H9 (cell line): ENCODE results near the gene HTT-AS. TPM values are rescaled to one million over a fixed set of nuclear protein-coding genes. Genes with fewer than 3 reads are reported as not detected.

Experiments used
- DNase-seq: peaks from one replicate; pipeline ENCODE4 v3.0.0-alpha.2; 2017
- H2AFZ ChIP-seq: one replicate; pipeline ENCODE4 v1.6.1; 2013; ENCODE audit warnings: mild to moderate bottlenecking, low read length, control low read depth, moderate library complexity
- H2AK5ac ChIP-seq: 2 replicates; pipeline ENCODE4 v1.6.1; 2013; ENCODE audit warnings: low read length, control low read depth, mixed read lengths; ENCODE audit not compliant: insufficient read length
- H2BK120ac ChIP-seq: one replicate; pipeline ENCODE4 v1.6.1; 2013; ENCODE audit warnings: low read depth, mild to moderate bottlenecking, low read length, control low read depth, inconsistent platforms; ENCODE audit not compliant: poor library complexity, severe bottlenecking
- H2BK12ac ChIP-seq: 2 replicates; pipeline ENCODE4 v1.6.1; 2013; ENCODE audit warnings: low read length, control low read depth, mixed read lengths, low read depth; ENCODE audit not compliant: insufficient read length
- H2BK15ac ChIP-seq: 2 replicates; pipeline ENCODE4 v1.6.1; 2013; ENCODE audit warnings: low read depth, low read length, control low read depth
- H2BK20ac ChIP-seq: one replicate; pipeline ENCODE4 v1.6.1; 2013; ENCODE audit warnings: low read depth, mild to moderate bottlenecking, low read length, control low read depth, inconsistent platforms; ENCODE audit not compliant: poor library complexity, severe bottlenecking
- H2BK5ac ChIP-seq: 2 replicates; pipeline ENCODE4 v1.6.1; 2013; ENCODE audit warnings: low read length, control low read depth, mixed read lengths; ENCODE audit not compliant: insufficient read length
- H3K14ac ChIP-seq: 2 replicates; pipeline ENCODE4 v1.6.1; 2013; ENCODE audit warnings: low read length, control low read depth; ENCODE audit not compliant: insufficient read depth
- H3K18ac ChIP-seq: 2 replicates; pipeline ENCODE4 v1.6.1; 2013; ENCODE audit warnings: low read depth, mild to moderate bottlenecking, mixed read lengths, low read length, control low read depth; ENCODE audit not compliant: insufficient read length
- H3K23ac ChIP-seq: 2 replicates; pipeline ENCODE4 v1.6.1; 2013; ENCODE audit warnings: low read length, control low read depth, mixed read lengths, low read depth; ENCODE audit not compliant: insufficient read length
- H3K23me2 ChIP-seq: 2 replicates; pipeline ENCODE4 v1.6.1; 2013; ENCODE audit warnings: low read depth, mild to moderate bottlenecking, mixed read lengths, low read length, control low read depth; ENCODE audit not compliant: insufficient read length, poor library complexity, severe bottlenecking
- H3K27ac ChIP-seq: 2 replicates; pipeline ENCODE4 v1.5.1; 2013; ENCODE audit warnings: low read length, control low read depth, mixed read lengths, low read depth; ENCODE audit not compliant: insufficient read length
- H3K27me3 ChIP-seq: 2 replicates; pipeline ENCODE4 v1.6.1; 2013; ENCODE audit warnings: low read length, control low read depth, inconsistent platforms; ENCODE audit not compliant: insufficient read depth
- H3K4ac ChIP-seq: 2 replicates; pipeline ENCODE4 v1.6.1; 2013; ENCODE audit warnings: low read depth, mild to moderate bottlenecking, control low read depth, inconsistent platforms, low read length, moderate library complexity
- H3K4me1 ChIP-seq: 2 replicates; pipeline ENCODE4 v1.6.1; 2013; ENCODE audit warnings: low read length, control low read depth, inconsistent platforms; ENCODE audit not compliant: insufficient read depth
- H3K4me2 ChIP-seq: 2 replicates; pipeline ENCODE4 v1.6.1; 2013; ENCODE audit warnings: low read length, control low read depth, mixed read lengths; ENCODE audit not compliant: insufficient read length, insufficient read depth
- H3K56ac ChIP-seq: 2 replicates; pipeline ENCODE4 v1.6.1; 2013; ENCODE audit warnings: low read depth, mild to moderate bottlenecking, mixed read lengths, low read length, control low read depth; ENCODE audit not compliant: insufficient read length
- H3K79me1 ChIP-seq: 2 replicates; pipeline ENCODE4 v1.6.1; 2013; ENCODE audit warnings: low read depth, mild to moderate bottlenecking, moderate library complexity, low read length, control low read depth, inconsistent platforms; ENCODE audit not compliant: insufficient read depth, poor library complexity, severe bottlenecking
- H3K79me2 ChIP-seq: 2 replicates; pipeline ENCODE4 v1.6.1; 2013; ENCODE audit warnings: low read length, control low read depth, inconsistent platforms; ENCODE audit not compliant: insufficient read depth
- H3K9ac ChIP-seq: 2 replicates; pipeline ENCODE4 v1.6.1; 2013; ENCODE audit warnings: low read length, control low read depth, mixed read lengths; ENCODE audit not compliant: insufficient read length; ENCODE audit errors: extremely low read depth
- H3K9me3 ChIP-seq: one replicate; pipeline ENCODE4 v1.6.1; 2013; ENCODE audit warnings: low read depth, low read length, inconsistent platforms; ENCODE audit not compliant: control insufficient read depth
- H3T11ph ChIP-seq: one replicate; pipeline ENCODE4 v1.6.1; 2013; ENCODE audit warnings: mild to moderate bottlenecking, low read length, control low read depth, inconsistent platforms
- H4K20me1 ChIP-seq: one replicate; pipeline ENCODE4 v1.6.1; 2013; ENCODE audit not compliant: control insufficient read depth, insufficient read length, insufficient read depth
- H4K5ac ChIP-seq: 2 replicates; pipeline ENCODE4 v1.6.1; 2013; ENCODE audit warnings: low read depth, mild to moderate bottlenecking, mixed read lengths, low read length, control low read depth; ENCODE audit not compliant: insufficient read length
- H4K8ac ChIP-seq: replicated peaks from 2 replicates; pipeline ENCODE4 v1.6.1; 2013; ENCODE audit warnings: low read length, control low read depth, mixed read lengths, low read depth; ENCODE audit not compliant: insufficient read length
- H4K91ac ChIP-seq: 2 replicates; pipeline ENCODE4 v1.6.1; 2013; ENCODE audit warnings: low read depth, mild to moderate bottlenecking, moderate library complexity, mixed read lengths, low read length, control low read depth; ENCODE audit not compliant: insufficient read length
- H3K27ac Mint-ChIP-seq, 3 experiments: 2 replicates in 2 of 3; 3 replicates in 1 of 3; pipeline ENCODE4 v1.8.0; 2020 to 2021; ENCODE audit warnings: mixed read lengths in 3 of 3, mild to moderate bottlenecking in 1 of 3, moderate library complexity in 1 of 3
- H3K27me3 Mint-ChIP-seq: 2 replicates; pipeline ENCODE4 v1.8.0; 2021; ENCODE audit warnings: low read depth, mild to moderate bottlenecking, moderate library complexity, mixed read lengths
- H3K36me3 Mint-ChIP-seq, 3 experiments: 2 replicates in 2 of 3; 3 replicates in 1 of 3; pipeline ENCODE4 v1.8.0; 2020 to 2021; ENCODE audit warnings: low read depth in 3 of 3, mixed read lengths in 3 of 3; ENCODE audit not compliant: insufficient read depth in 1 of 3
- H3K4me1 Mint-ChIP-seq, 2 experiments: 2 replicates each; pipeline ENCODE4 v1.8.0; 2020; ENCODE audit warnings: mixed read lengths in 2 of 2
- H3K4me3 Mint-ChIP-seq, 2 experiments: 2 replicates in 1 of 2; 3 replicates in 1 of 2; pipeline ENCODE4 v1.8.0; 2020 to 2021; ENCODE audit warnings: mild to moderate bottlenecking in 2 of 2, mixed read lengths in 2 of 2, moderate library complexity in 1 of 2
- H3K9me3 Mint-ChIP-seq, 2 experiments: 2 replicates in 1 of 2; 3 replicates in 1 of 2; pipeline ENCODE4 v1.8.0; 2020; ENCODE audit warnings: mild to moderate bottlenecking in 2 of 2, mixed read lengths in 2 of 2, moderate library complexity in 1 of 2
- CTCF ChIP-seq: fragments of 200-600 bp; sonication (generic); conservative IDR thresholded peaks from 3 replicates; pipeline ENCODE4 v1.8.0; 2021; ENCODE audit warnings: antibody characterized with exemption, mild to moderate bottlenecking
- WGBS: extraction: QIAGEN DNeasy Blood & Tissue Kit; methylation state at CpG from one replicate; pipeline ENCODE4 v1.1.7; 2013; ENCODE audit warnings: missing lambda C conversion rate, low lambda C conversion rate, mixed read lengths; ENCODE audit not compliant: insufficient read length; ENCODE audit errors: extremely low coverage; 5-methylcytosine and 5-hydroxymethylcytosine counted together
- total RNA-seq: library from RNA; stranded (reverse); gene quantifications from 2 replicates; pipeline ENCODE4 v1.2.1, GENCODE V29; 2021

HTT-AS gene
- total RNA-seq, 1 experiment from 2014 or later = not detected

DNA sequence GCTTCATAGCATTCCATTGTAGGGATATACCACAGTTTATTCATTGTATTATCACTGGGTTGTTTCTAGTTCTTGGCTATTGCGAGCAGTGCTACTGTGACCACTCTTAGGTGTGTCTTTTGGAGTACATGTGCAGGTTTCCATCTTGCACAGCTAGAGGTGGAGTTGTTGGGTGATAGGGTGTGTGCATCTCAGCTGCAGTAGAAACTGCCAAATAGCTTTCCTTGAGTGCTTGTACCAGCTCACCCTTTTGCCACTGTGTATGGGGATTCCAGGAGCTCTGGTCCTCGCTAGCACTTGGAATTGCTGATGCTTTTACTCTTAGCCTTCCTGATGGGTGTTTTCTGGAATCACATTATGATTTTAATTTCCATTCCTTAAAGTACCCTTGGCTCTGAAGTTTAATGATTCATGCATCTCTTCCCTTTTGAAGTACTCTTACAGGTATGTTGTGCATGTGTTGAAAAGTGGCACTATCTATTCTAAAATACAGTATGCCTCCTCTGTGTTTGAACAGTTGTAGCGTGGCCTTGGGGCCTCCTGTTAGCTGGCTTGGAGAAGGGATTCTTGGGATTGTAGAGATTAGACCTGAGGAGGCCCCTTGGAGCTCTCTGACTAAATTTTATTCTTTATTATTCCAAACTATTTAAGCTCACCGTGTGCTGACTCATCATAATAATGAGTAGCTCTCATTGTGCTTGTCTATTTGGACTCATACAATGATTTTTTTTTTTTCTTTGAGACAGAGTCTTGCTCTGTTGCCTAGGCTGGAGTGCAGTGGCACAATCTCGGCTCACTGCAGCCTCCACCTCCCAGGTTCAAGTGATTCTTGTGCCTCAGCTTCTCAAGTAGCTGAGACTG is 38.5 kb upstream of the HTT-AS start:
- H3K27me3 Mint-ChIP-seq = no peaks in the 10 kb centered on the region
- H3K4ac ChIP-seq = no peak overlapping the region
- no peaks in the 10 kb centered on the region for H4K20me1 ChIP-seq
- H3K9me3 ChIP-seq = no peaks in the 10 kb centered on the region
- H3K9ac ChIP-seq = no peak overlapping the region
- no peak overlapping the region for H3K23ac ChIP-seq
- H2AFZ ChIP-seq = no peak overlapping the region
- H3K4me1 Mint-ChIP-seq = peaks cover 9 to 10% of the 10 kb centered on the region in 2 experiments
- H3K79me2 ChIP-seq = no peaks in the 10 kb centered on the region; the same call in 1 of the 2 replicates
- H3K79me1 ChIP-seq = no peaks in the 10 kb centered on the region
- no peak overlapping the region for H3K14ac ChIP-seq
- no peak overlapping the region for H3K56ac ChIP-seq
- no peak for DNase-seq
- 0 out of 2 replicates have a peak, but pooled peaks cover 3% of the 10 kb centered on the region for H3K4me1 ChIP-seq
- H3K18ac ChIP-seq = no peak overlapping the region
- H4K5ac ChIP-seq = no peak overlapping the region
- H2BK12ac ChIP-seq = no peak overlapping the region
- peaks cover 3% of the 10 kb centered on the region in 2 experiments; a peak in 2 of 5 replicates for H3K9me3 Mint-ChIP-seq
- H2AK5ac ChIP-seq = no peak overlapping the region
- H3K4me3 Mint-ChIP-seq = no peak overlapping the region
- H4K8ac ChIP-seq = no peak overlapping the region
- H3K4me2 ChIP-seq = no peak overlapping the region
- H3K27ac ChIP-seq = no peak overlapping the region
- H4K91ac ChIP-seq = no peak overlapping the region
- no peak overlapping the region for H3T11ph ChIP-seq
- H3K23me2 ChIP-seq = no peaks in the 10 kb centered on the region
- no peak overlapping the region for H2BK5ac ChIP-seq
- no peak for TF ChIP-seq CTCF
- no peak overlapping the region for H3K27ac Mint-ChIP-seq
- no peak overlapping the region for H2BK15ac ChIP-seq
- WGBS = no CpG with 5 or more reads among the region's 5 CpGs
- H3K27me3 ChIP-seq = no peaks in the 10 kb centered on the region; the same call in 1 of the 2 replicates
- no peak overlapping the region for H2BK120ac ChIP-seq
- H2BK20ac ChIP-seq = no peak overlapping the region
- peaks cover 68 to 94% (median 94%) of the 10 kb centered on the region in 3 experiments for H3K36me3 Mint-ChIP-seq
